GM12878 (cell line): ENCODE data around the gene EPN1. TPM values are rescaled to one million over a fixed set of nuclear protein-coding genes. Genes with fewer than 3 reads are reported as not detected.

ENCODE experiments used
- ATAC-seq: fragments of 200-7000 bp; cut with Tn5 transposase; 3 replicates; pipeline ENCODE4 v1.9.1; 2020; ENCODE audit warnings: mild to moderate bottlenecking, moderate library complexity
- BruUV-seq: library from RNA; stranded (reverse); fragments of 400-500 nt; replicated peaks from 2 replicates; lab custom pipeline; 2021; lab: Mats Ljungman, UMichigan
- CTCF ChIA-PET: fragments of 300-600 bp; sonication (Branson Sonifier 250); formaldehyde crosslinking; extraction: SDS; loops from one replicate; lab custom pipeline; 2021; ENCODE audit warnings: inconsistent platforms; lab: Yijun Ruan, JAX
- POLR2A ChIA-PET: fragments of 350-600 bp; formaldehyde crosslinking; extraction: SDS; loops from one replicate; lab custom pipeline; 2021; ENCODE audit warnings: inconsistent platforms; lab: Charles Lee
- RAD21 ChIA-PET: fragments of 300-600 bp; sonication (Branson Sonifier 250); formaldehyde crosslinking; loops from one replicate; lab custom pipeline; 2023; ENCODE audit warnings: antibody characterized with exemption; ENCODE audit not compliant: unreplicated experiment; lab: Charles Lee
- SMC1A ChIA-PET: fragments of 300-600 bp; sonication (Branson Sonifier 250); formaldehyde crosslinking; loops from one replicate; lab custom pipeline; 2023; ENCODE audit not compliant: unreplicated experiment, uncharacterized antibody; lab: Charles Lee
- DNase-seq: peaks from one replicate; pipeline ENCODE4 v3.0.0-alpha.2; 2011; ENCODE audit warnings: low read depth, low spot score
- FAIRE-seq: peaks from 3 replicates; lab custom pipeline; 2011; peaks lifted over from hg19 to GRCh38; lab: Jason Lieb, UNC
- H2AFZ ChIP-seq: 2 replicates; pipeline ENCODE4 v1.6.0; 2011; ENCODE audit warnings: low read depth, low read length, control low read depth; ENCODE audit not compliant: control insufficient read depth
- H3K27ac ChIP-seq: 2 replicates; pipeline ENCODE4 v1.5.1; 2011; ENCODE audit warnings: control low read depth; ENCODE audit not compliant: control insufficient read depth, insufficient read depth
- H3K27me3 ChIP-seq, 2 experiments: replicated peaks in 1 of 2; 2 replicates each; pipeline versions ENCODE4 v1.6.0 to v1.6.1; 2011; ENCODE audit warnings: low read length in 1 of 2; ENCODE audit not compliant: control insufficient read depth in 2 of 2, insufficient read depth in 2 of 2
- H3K36me3 ChIP-seq, 2 experiments: 2 replicates each; pipeline ENCODE4 v1.5.1; 2011; ENCODE audit warnings: low read length in 1 of 2; ENCODE audit not compliant: control insufficient read depth in 2 of 2, insufficient read depth in 2 of 2
- H3K4me1 ChIP-seq: 2 replicates; pipeline ENCODE4 v1.6.1; 2011; ENCODE audit warnings: mild to moderate bottlenecking, low read length, moderate library complexity, mixed read lengths; ENCODE audit not compliant: control insufficient read depth, insufficient read depth
- H3K4me2 ChIP-seq: 2 replicates; pipeline ENCODE4 v1.6.0; 2011; ENCODE audit warnings: control low read depth; ENCODE audit not compliant: control insufficient read depth, insufficient read depth
- H3K4me3 ChIP-seq: fragments of 200-600 bp; sonication (generic); 2 replicates; pipeline ENCODE4 v1.5.1; 2016
- H3K79me2 ChIP-seq: 2 replicates; pipeline ENCODE4 v1.6.0; 2011; ENCODE audit warnings: low read length; ENCODE audit not compliant: control insufficient read depth, insufficient read depth
- H3K9ac ChIP-seq: 2 replicates; pipeline ENCODE4 v1.8.0; 2011; ENCODE audit warnings: low read length, control low read depth, mixed read lengths; ENCODE audit not compliant: control insufficient read depth, insufficient read depth
- H3K9me3 ChIP-seq: replicated peaks from 3 replicates; pipeline ENCODE4 v1.5.1; 2011; ENCODE audit warnings: mild to moderate bottlenecking, low read length; ENCODE audit not compliant: control insufficient read depth, insufficient read depth
- H4K20me1 ChIP-seq: 2 replicates; pipeline ENCODE4 v1.6.0; 2011; ENCODE audit not compliant: control insufficient read depth, insufficient read depth
- CHD4 ChIP-seq: fragments of 200-600 bp; sonication (generic); IDR thresholded peaks from 2 replicates; pipeline ENCODE4 v1.6.1; 2016; ENCODE audit warnings: mild to moderate bottlenecking
- JUNB ChIP-seq: IDR thresholded peaks from 2 replicates; pipeline ENCODE4 v1.6.1; 2016; ENCODE audit warnings: antibody characterized with exemption, mild to moderate bottlenecking
- POLR2A ChIP-seq: IDR thresholded peaks from 2 replicates; pipeline ENCODE4 v1.6.1; 2011; ENCODE audit warnings: low read depth, mild to moderate bottlenecking, low read length
- POLR2AphosphoS5 ChIP-seq: IDR thresholded peaks from 2 replicates; pipeline ENCODE4 v1.6.1; 2011; ENCODE audit warnings: mild to moderate bottlenecking, low read length, inconsistent platforms
- TCF3 ChIP-seq: IDR thresholded peaks from 2 replicates; pipeline ENCODE4 v1.6.1; 2012; ENCODE audit warnings: low read depth, mild to moderate bottlenecking, low read length, borderline replicate concordance; ENCODE audit not compliant: insufficient read depth
- ZBED1 ChIP-seq: IDR thresholded peaks from 2 replicates; pipeline ENCODE4 v1.6.1; 2016; ENCODE audit warnings: borderline replicate concordance
- WGBS: methylation state at CpG from one replicate; pipeline ENCODE4 v1.1.6; 2016; ENCODE audit warnings: low lambda C conversion rate; ENCODE audit not compliant: insufficient replicate concordance, insufficient coverage; ENCODE audit errors: missing lambda C conversion rate; 5-methylcytosine and 5-hydroxymethylcytosine counted together
- in situ Hi-C: fragments of 300-500 bp; cut with MboI; formaldehyde crosslinking; loops from 9 replicates; pipeline ENCODE4 v1.14.3; 2018; ENCODE audit warnings: mixed read lengths
- intact Hi-C: fragments of 100-400 bp; cut with micrococcal nuclease; formaldehyde crosslinking; loops from one replicate; pipeline ENCODE4 v1.14.2; 2022; ENCODE audit not compliant: unreplicated experiment
- polyA plus RNA-seq, 11 experiments: library from polyadenylated mRNA; depleted of rRNA in 4 of 11; unstranded in 6 of 11; stranded (reverse) in 5 of 11; fragments of >200 nt; fragmentation: Nextera tagmentation in 4 of 11; fragmentation: Illumina TruSeq in 1 of 11; extraction: Ambion mirVana in 4 of 11; extraction: Trizol in 1 of 11; gene quantifications; 1 replicate in 1 of 11; 2 replicates in 10 of 11; pipeline versions ENCODE4 v1.2.1 to v1.2.3, GENCODE V29; 2011 to 2016; ENCODE audit warnings: inconsistent platforms in 2 of 11, missing spikeins in 2 of 11, low read depth in 1 of 11
- total RNA-seq, 4 experiments: library from RNA; depleted of rRNA in 3 of 4; stranded (reverse); fragments of >200 nt in 3 of 4; fragmentation: Illumina TruSeq in 1 of 4; extraction: Trizol in 1 of 4; gene quantifications; 2 replicates each; pipeline versions ENCODE4 v1.2.1 to v1.2.3, GENCODE V29; 2013 to 2021

EPN1 gene
- total and polyA plus RNA-seq, 10 of the 15 experiments (the other 5 are each of a cell fraction or from before 2014, with no cell fraction given): 0.11 to 88.5 (median 10.6) TPM

- Histone ChIP-seq H3K4me2 (no peak overlapping the region), H3K79me2 (peaks cover 21% of the 10 kb centered on the region), H3K27ac (no peak overlapping the region)
- POLR2A ChIA-PET: interaction anchor here (0.6 to 1.2 kb wide), 3 partner anchors 14 to 1499 kb away, joined by 3 to 5 read pairs (median 4); no protein-coding TSS in a partner anchor
- 83% methylated on average over 23 of the region's 23 CpGs for WGBS
- ATAC-seq: no peak
- SMC1A ChIA-PET: interaction anchor here (1.4 to 1.6 kb wide), 2 partner anchors 13 to 38 kb away, joined by 6 to 15 read pairs; no protein-coding TSS in a partner anchor
- peak; percentile 41 for FAIRE-seq
- intact Hi-C loops: no loop called here
- DNase-seq: no peak
- CTCF ChIA-PET: interaction anchor here (1.4 to 3.6 kb wide), 3 partner anchors 14 to 38 kb away, joined by 10 to 33 read pairs (median 14); no protein-coding TSS in a partner anchor
- peak; percentile 55 for TF ChIP-seq POLR2A
- no peak for TF ChIP-seq ZBED1
- TF ChIP-seq TCF3: no peak
- no peak for TF ChIP-seq CHD4
- no peak for TF ChIP-seq JUNB
- peak; percentile 41; the same call in 1 of the 2 replicates for TF ChIP-seq POLR2AphosphoS5
- TF ChIP-seq, all 136 proteins: peak for 2
- H4K20me1 ChIP-seq: peaks cover 16% of the 10 kb centered on the region
- RAD21 ChIA-PET: interaction anchor here (1.5 to 1.9 kb wide), 2 partner anchors 13 to 38 kb away, joined by 9 to 11 read pairs; no protein-coding TSS in a partner anchor
- no peak overlapping the region for H3K9ac ChIP-seq
- no peak overlapping the region for H2AFZ ChIP-seq
- H3K4me3 ChIP-seq: no peak overlapping the region
- peaks cover 26 to 47% of the 10 kb centered on the region in 2 experiments for H3K36me3 ChIP-seq
- in situ Hi-C loops: loop anchor here (25.0 kb wide), 1 partner anchor 1533 kb away; the partner anchor contains the start of gene CNOT3
- no peaks in the 10 kb centered on the region for H3K27me3 ChIP-seq
- no TSS peak for BruUV-seq
- H3K9me3 ChIP-seq: no peaks in the 10 kb centered on the region
- no peaks in the 10 kb centered on the region; the same call in 1 of the 2 replicates for H3K4me1 ChIP-seq
Measured at GRCh38 chr19:55670280-55671053, 4.6 kb upstream of the EPN1 start.
